Transverse colon (tissue), 4 donors: ENCODE measurements around the gene GTPBP4. TPM values are rescaled to one million over a fixed set of nuclear protein-coding genes. Genes with fewer than 3 reads are reported as not detected.

Experiments used
- DNase-seq: peaks from one replicate; pipeline ENCODE4 v3.0.0-alpha.2; 2019
- H3K27ac ChIP-seq, 4 donors: fragments of 200-600 bp; sonication (generic); 2 replicates each; pipeline ENCODE4 v1.5.1; 2016 to 2018; ENCODE audit warnings: inconsistent platforms in 4 of 4
- H3K27me3 ChIP-seq: fragments of 200-600 bp; sonication (generic); 2 replicates; pipeline ENCODE4 v1.5.1; 2017; ENCODE audit warnings: inconsistent platforms
- H3K36me3 ChIP-seq, 4 donors: fragments of 200-600 bp; sonication (generic); 2 replicates each; pipeline ENCODE4 v1.5.1; 2017 to 2019; ENCODE audit warnings: inconsistent platforms in 4 of 4
- H3K4me1 ChIP-seq, 4 donors: fragments of 200-600 bp; sonication (generic); 2 replicates each; pipeline ENCODE4 v1.5.1; 2017 to 2020; ENCODE audit warnings: inconsistent platforms in 4 of 4
- H3K4me3 ChIP-seq, 4 donors: fragments of 200-600 bp; sonication (generic); 1 replicate in 1 of 4; 2 replicates in 3 of 4; pipeline versions ENCODE4 v1.5.1 to v1.6.1; 2017 to 2019; ENCODE audit warnings: inconsistent platforms in 4 of 4
- H3K9me3 ChIP-seq, 2 donors: fragments of 200-600 bp; sonication (generic); 2 replicates each; pipeline ENCODE4 v1.5.1; 2017 to 2019; ENCODE audit warnings: inconsistent platforms in 2 of 2
- EP300 ChIP-seq: sonication (generic); formaldehyde crosslinking; IDR thresholded peaks from one replicate; pipeline ENCODE4 v1.6.1; 2017; ENCODE audit warnings: antibody characterized with exemption, low read depth
- POLR2A ChIP-seq: fragments of 450-650 bp; IDR thresholded peaks from one replicate; pipeline ENCODE4 v1.6.1; 2016; ENCODE audit warnings: antibody characterized with exemption, mild to moderate bottlenecking, moderate library complexity
- POLR2AphosphoS5 ChIP-seq, 3 donors: sonication (generic); formaldehyde crosslinking; IDR thresholded peaks; one replicate each; pipeline ENCODE4 v1.6.1; 2016; ENCODE audit warnings: antibody characterized with exemption in 3 of 3
- WGBS, 2 donors: methylation state at CpG; one replicate each; pipeline ENCODE4 v1.1.5; 2018; ENCODE audit warnings: low coverage in 1 of 2; 5-methylcytosine and 5-hydroxymethylcytosine counted together
- in situ Hi-C, 4 donors: fragments of 200-750 bp; cut with MboI; loops; one replicate each; pipeline versions ENCODE4 v1.15.0 to v1.15.1; 2017; ENCODE audit warnings: low sequenced_read_pairs in 3 of 4, low pct_ligation_motif_present in 1 of 4, low pct_unique_long_range_greater_than_20kb in 1 of 4
- intact Hi-C: fragments of 100-400 bp; cut with DNase I; formaldehyde crosslinking; loops from one replicate; pipeline ENCODE4 v1.15.1; 2023; ENCODE audit warnings: low total_unique reads
- total RNA-seq, 4 donors: library from RNA; depleted of rRNA; stranded (reverse); fragments of >200 nt; gene quantifications; one replicate each; pipeline ENCODE4 v1.1.0, GENCODE V29; 2016
- TF ChIP-seq, protein P1 (sequence below), 5 experiments: fragments of 200-600 bp in 3 of 5; fragments of 450-650 bp in 2 of 5; sonication (generic) in 3 of 5; IDR thresholded peaks; 1 replicate in 2 of 5; 2 replicates in 3 of 5; pipeline ENCODE4 v1.5.1; 2016 to 2017; ENCODE audit warnings: antibody characterized with exemption in 5 of 5, inconsistent platforms in 3 of 5, mild to moderate bottlenecking in 2 of 5, moderate library complexity in 1 of 5

GTPBP4 gene
- total RNA-seq, 4 donors from 2014 or later: 9.4 to 25.4 (median 17.1) TPM

DNA sequence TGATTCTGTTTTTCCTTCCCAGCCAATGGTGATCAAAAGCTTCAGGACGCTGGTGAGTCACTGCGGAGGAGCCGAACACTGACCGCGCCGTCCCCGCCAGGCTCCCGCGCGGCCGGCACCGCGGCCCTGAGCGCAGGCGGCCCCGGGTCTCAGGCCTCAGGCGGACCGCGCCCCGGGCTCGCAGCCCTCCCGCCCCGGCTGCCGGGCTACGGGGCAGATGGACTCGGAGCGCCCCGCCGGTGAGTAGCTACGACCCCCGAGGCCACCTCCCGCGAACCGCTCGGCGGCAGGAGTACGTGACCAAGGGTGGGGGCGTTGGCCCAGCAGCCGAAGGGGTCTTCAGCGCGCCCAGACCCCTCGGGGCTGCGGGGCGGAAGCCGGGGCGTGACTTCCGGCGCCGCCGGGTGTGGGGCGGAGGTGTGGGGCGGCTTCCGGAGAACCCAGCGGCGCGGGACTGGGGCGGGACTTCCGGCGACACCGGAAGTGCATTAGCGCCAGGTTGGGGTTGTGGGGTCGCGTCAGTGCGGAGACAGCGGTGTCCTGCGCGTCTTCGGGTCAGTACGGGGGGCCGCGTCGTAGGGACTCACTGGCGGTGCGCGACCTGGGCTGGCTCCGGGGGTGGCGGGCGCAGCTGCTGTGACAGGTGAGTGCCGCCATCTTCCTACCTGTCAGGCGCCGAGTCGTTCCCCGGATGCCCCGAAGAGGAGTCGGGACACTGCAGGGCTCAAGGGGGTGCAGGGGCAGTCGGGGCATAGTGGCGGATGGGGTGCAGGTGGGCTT is 68.3 kb downstream of the GTPBP4 start, which contains the start of gene WDR37:
Gene WDR37, plus strand, starts transcription at position 60 of the 780 bp plus-strand sequence. CDS start 15,771 bp downstream, outside the sequence.
- Histone ChIP-seq H3K9me3 (no peaks in the 10 kb centered on the region), H3K36me3 (no peaks in the 10 kb centered on the region), H3K27ac (peak within 1 kb of the TSS; percentile 95 to 99 (median 98)), H3K4me1 (peaks cover 18 to 34% (median 24%) of the 10 kb centered on the region in 4 donors), H3K4me3 (peak within 1 kb of the TSS; percentile 62 to 97 (median 78)), H3K27me3 (no peaks in the 10 kb centered on the region)
- peak; percentile 89 for DNase-seq
- intact Hi-C loops (no loop called here), in situ Hi-C loops (no loop called here)
- TF ChIP-seq, protein P1, sequence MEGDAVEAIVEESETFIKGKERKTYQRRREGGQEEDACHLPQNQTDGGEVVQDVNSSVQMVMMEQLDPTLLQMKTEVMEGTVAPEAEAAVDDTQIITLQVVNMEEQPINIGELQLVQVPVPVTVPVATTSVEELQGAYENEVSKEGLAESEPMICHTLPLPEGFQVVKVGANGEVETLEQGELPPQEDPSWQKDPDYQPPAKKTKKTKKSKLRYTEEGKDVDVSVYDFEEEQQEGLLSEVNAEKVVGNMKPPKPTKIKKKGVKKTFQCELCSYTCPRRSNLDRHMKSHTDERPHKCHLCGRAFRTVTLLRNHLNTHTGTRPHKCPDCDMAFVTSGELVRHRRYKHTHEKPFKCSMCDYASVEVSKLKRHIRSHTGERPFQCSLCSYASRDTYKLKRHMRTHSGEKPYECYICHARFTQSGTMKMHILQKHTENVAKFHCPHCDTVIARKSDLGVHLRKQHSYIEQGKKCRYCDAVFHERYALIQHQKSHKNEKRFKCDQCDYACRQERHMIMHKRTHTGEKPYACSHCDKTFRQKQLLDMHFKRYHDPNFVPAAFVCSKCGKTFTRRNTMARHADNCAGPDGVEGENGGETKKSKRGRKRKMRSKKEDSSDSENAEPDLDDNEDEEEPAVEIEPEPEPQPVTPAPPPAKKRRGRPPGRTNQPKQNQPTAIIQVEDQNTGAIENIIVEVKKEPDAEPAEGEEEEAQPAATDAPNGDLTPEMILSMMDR (IDR thresholded peaks at IDR 0.05): no peak
- TF ChIP-seq EP300 (no peak), POLR2A (peak; percentile 84), POLR2AphosphoS5 (IDR thresholded peaks at IDR 0.05) (peak; percentile 62 to 88 (median 84))
- 0% methylated on average over 52 of the region's 87 CpGs; no CpG with 5 or more reads in 1 of the 2 donors for WGBS, 2 donors

DNA sequence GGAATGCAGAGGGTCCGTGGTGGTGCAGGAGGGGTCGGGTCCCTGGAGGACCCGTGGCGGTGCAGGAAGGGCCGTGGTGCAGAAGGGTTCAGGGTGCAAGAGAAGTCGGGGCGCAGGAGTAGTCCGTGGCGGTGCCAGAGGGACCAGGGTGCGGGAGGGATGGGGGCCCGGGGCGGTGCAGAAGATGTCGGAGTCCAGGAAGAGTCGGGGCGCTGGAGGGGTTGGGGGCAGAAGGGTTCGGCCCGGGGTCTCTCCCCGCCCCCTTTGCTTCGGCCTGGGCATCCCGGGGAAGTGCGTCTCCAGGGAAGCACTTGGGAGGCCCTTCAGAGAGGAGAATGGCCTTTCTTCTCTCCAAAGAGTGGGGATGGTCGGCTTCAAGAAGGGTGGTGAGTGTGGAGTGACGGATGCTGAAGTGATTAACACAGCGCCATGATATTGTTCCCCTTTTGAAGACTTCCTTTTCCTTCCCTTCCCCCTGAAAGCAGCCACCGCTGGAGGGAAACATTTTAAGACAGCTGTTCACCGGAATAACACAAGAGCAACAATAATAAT is 68.9 kb downstream of the GTPBP4 start:
- Histone ChIP-seq H3K27me3 (no peaks in the 10 kb centered on the region), H3K4me1 (peaks cover 18 to 33% (median 24%) of the 10 kb centered on the region in 4 donors), H3K4me3 (peak overlapping the region; percentile 62 to 97 (median 78)), H3K9me3 (no peaks in the 10 kb centered on the region), H3K27ac (peak overlapping the region; percentile 95 to 99 (median 98)), H3K36me3 (no peaks in the 10 kb centered on the region)
- intact Hi-C loops: no loop called here
- TF ChIP-seq EP300: no peak
- TF ChIP-seq POLR2AphosphoS5 (IDR thresholded peaks at IDR 0.05): no peak
- TF ChIP-seq, protein P1 (IDR thresholded peaks at IDR 0.05): no peak
- TF ChIP-seq POLR2A: no peak
- WGBS, 2 donors: 0 to 1% methylated on average over 8 to 26 of the region's 26 CpGs
- DNase-seq: no peak
- in situ Hi-C loops: no loop called here

DNA sequence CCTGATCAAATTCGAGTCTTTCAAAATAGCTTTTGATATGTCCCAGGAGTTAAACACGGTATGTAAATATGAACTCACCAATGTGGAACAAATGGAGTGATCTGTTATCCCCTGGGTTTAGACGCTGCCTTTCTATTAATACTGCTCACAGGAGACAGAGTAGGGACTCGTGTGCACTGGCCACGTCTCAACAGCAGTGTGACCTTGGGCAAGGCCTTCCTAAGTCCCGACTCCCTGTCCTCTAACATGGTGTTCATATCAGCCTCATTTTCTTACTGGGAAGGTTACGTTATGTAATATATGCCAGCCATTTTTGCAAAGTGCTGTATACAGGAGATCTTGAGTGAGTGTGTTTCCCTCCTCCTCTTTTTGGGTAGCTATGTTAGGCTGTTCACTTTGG is 69.8 kb downstream of the GTPBP4 start:
- intact Hi-C loops (no loop called here), in situ Hi-C loops (no loop called here)
- TF ChIP-seq POLR2AphosphoS5 (IDR thresholded peaks at IDR 0.05): no peak
- no peak for TF ChIP-seq POLR2A
- TF ChIP-seq, protein P1 (IDR thresholded peaks at IDR 0.05): no peak
- no peak for TF ChIP-seq EP300
- Histone ChIP-seq H3K27ac (peak overlapping the region in 1 of 4 donors; percentile 95), H3K36me3 (no peaks in the 10 kb centered on the region), H3K4me3 (no peak overlapping the region), H3K4me1 (peaks cover 18 to 33% (median 24%) of the 10 kb centered on the region in 4 donors), H3K27me3 (no peaks in the 10 kb centered on the region), H3K9me3 (no peaks in the 10 kb centered on the region)
- no peak for DNase-seq
- 60 to 71% methylated on average over 5 to 7 of the region's 7 CpGs for WGBS, 2 donors

DNA sequence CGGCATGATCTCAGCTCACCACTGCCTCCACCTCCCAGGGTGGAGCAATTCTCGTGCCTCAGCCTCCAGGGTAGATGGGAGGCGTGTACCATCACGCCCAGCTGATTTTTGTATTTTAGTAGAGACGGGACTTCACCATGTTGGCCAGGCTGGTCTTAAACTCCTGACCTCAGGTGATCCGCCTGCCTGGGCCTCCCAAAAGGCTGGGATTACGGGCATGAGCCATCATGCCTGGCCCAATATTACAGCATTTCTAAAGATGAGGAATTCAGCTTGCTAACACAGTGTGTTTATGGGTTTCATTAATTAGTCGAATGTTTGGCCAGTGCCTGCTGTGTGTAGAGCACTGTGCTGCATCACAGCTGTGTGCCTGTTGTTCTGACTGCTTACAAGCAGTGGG is 71.7 kb downstream of the GTPBP4 start:
- no peak for TF ChIP-seq EP300
- TF ChIP-seq POLR2AphosphoS5 (IDR thresholded peaks at IDR 0.05): no peak
- TF ChIP-seq, protein P1 (IDR thresholded peaks at IDR 0.05): no peak
- TF ChIP-seq POLR2A: no peak

More for the DNA sequence above, 71.7 kb downstream of the GTPBP4 start:
- peaks cover 8 to 19% (median 18%) of the 10 kb centered on the region in 4 donors for H3K4me1 ChIP-seq
- no peaks in the 10 kb centered on the region for H3K9me3 ChIP-seq
- H3K27me3 ChIP-seq: no peaks in the 10 kb centered on the region
- no peaks in the 10 kb centered on the region for H3K36me3 ChIP-seq
- no peak overlapping the region for H3K4me3 ChIP-seq
- DNase-seq: no peak
- WGBS, 2 donors: 90 to 96% methylated on average over 2 to 8 of the region's 8 CpGs
- in situ Hi-C loops: no loop called here
- intact Hi-C loops: no loop called here
- H3K27ac ChIP-seq: no peak overlapping the region
